Putamen (tissue), 1 donor: ENCODE measurements around the gene HLCS.
"Not testable (repeated sequence)": the region's sequence is repeated elsewhere in the genome, so short reads cannot be mapped to it uniquely, and the experiment has no call there.

Experiments
- DNase-seq: peaks from one replicate; pipeline ENCODE4 v3.0.0-alpha.2; 2016; ENCODE audit warnings: low spot score

The HLCS gene

DNA sequence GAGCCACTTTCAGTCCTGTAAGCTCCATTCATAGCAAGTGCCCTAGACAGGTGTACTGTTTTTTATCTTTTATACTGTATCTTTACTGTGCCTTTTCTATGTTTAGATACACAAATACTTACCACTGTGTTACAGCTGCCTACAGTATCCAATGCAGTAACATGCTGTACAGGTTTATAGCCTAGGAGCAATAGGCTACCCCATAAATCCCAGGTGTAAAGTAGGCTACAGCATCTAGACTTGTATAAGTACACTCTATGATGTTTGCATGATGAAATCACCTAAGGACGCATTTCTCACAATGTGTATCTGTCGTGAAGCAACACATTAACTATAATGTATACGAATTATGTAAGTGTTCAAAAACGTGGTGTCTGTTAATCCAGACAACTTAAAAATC lies 10.7 kb downstream of the HLCS start:
- DNase-seq, result no peak

DNA sequence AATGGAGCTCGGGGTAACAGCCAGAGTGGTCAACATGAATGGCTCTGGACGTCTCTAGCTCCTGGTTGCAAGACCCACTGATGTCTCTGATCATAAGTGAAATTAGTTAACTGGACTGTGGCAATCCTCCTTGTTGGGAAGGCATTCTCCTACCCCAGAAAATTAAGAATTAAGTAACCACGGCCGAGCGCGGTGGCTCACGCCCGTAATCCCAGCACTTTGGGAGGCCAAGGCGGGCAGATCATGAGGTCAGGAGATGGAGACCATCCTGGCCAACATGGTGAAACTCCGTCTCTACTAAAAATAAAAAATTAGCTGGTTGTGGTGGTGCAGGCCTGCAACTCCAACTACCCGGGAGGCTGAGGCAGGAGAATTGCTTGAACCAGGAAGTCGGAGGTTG lies 14.1 kb downstream of the HLCS start:
- not testable (repeated sequence) for DNase-seq

- DNase-seq, result no peak
Measured at GRCh38 chr21:36949171-36950141, 17.0 kb downstream of the HLCS start.

- no peak for DNase-seq
Measured at GRCh38 chr21:36948686-36949085, 17.8 kb downstream of the HLCS start.

GRCh38 chr21:36946949-36947356 lies 19.5 kb downstream of the HLCS start:
- no peak for DNase-seq

GRCh38 chr21:36945496-36946138 lies 20.9 kb downstream of the HLCS start:
- DNase-seq, result no peak

DNA sequence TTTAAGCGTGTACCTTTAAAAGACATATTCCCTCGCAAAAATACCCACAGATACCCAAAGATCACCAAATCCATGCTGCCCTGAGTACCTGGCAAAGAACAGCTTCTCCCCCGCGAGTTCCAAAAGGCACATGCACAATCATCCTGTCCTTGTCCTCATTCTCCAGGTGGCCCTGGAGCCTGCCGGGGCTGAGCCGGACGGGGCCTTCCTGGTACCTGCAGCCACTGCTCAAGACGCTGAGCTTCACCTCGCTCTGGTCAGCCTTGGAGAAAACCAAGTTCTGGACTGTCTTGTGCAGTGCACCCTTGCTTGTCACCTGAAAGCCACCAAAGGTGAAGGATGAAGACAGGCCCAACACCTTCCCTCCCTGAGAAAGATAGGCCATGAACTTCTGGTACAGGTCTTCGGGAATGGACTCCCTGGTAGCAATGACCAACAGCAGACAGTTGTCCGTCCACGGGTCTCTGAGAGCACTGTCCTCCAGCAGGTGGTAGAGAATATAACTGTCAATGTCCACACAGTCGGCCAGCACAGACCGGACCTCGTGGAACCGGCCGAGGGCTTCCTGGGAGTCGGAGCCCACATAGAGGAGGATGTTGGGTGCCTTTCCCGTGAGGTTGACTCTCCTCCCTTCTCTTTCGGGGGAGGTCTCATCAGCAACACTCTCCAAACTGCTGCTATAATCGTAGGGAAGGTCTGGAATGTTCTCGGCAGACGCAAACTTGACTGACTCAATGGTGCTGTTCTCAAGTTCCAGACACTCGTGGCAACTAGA lies 29.9 kb downstream of the HLCS start:
- DNase-seq, result no peak

GRCh38 chr21:36934864-36935420 lies 31.5 kb downstream of the HLCS start:
- no peak for DNase-seq

GRCh38 chr21:36932161-36932816 lies 34.2 kb downstream of the HLCS start:
- no peak for DNase-seq

GRCh38 chr21:36929622-36930021 lies 36.8 kb downstream of the HLCS start:
- no peak for DNase-seq

- DNase-seq, result no peak
Measured at GRCh38 chr21:36928960-36929359, 37.5 kb downstream of the HLCS start.

DNA sequence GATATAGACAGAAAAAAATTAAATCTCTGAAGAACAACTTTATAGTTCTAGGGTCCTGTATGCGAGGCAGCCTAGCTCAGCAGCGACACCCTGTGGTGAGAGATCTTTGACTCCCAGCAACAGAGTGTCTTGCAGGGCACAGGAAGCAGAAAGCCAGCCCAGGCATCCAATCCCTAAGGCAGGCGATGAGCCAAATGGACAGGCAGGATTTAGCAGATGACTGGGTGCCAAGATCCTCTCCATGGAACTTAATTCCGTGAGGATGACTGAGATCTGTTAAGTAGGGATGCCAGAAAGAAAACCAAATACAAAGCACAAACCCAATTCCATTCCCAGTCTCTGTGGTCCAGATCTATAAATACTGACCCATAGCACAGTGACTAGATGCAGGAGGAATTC lies 38.8 kb downstream of the HLCS start:
- DNase-seq, result peak; percentile 66

- DNase-seq, result no peak
Measured at GRCh38 chr21:36926989-36927718, 39.3 kb downstream of the HLCS start.

- DNase-seq, result no peak
Measured at GRCh38 chr21:36923270-36923669, 43.2 kb downstream of the HLCS start.

DNA sequence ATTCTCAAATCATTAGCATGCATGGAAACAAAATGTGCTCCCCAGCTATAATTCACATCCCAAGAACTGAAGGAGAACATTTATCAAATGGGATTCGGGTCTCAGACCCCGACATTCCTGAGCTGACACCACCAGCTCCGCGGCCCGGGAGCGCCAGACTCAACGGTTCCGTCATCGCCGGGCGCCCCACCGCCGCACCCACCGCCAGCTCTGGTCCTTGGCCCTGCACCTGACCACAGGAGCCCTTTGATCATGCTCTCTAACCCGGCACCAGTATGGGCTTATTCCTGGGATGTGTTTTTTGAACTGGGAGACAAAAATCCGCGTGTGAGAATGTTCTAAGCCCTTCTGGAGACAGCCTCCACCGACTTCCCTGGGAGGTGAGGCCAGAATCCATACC lies 43.6 kb downstream of the HLCS start:
- DNase-seq, result no peak

GRCh38 chr21:36918291-36918690 lies 48.2 kb downstream of the HLCS start:
- no peak for DNase-seq

DNA sequence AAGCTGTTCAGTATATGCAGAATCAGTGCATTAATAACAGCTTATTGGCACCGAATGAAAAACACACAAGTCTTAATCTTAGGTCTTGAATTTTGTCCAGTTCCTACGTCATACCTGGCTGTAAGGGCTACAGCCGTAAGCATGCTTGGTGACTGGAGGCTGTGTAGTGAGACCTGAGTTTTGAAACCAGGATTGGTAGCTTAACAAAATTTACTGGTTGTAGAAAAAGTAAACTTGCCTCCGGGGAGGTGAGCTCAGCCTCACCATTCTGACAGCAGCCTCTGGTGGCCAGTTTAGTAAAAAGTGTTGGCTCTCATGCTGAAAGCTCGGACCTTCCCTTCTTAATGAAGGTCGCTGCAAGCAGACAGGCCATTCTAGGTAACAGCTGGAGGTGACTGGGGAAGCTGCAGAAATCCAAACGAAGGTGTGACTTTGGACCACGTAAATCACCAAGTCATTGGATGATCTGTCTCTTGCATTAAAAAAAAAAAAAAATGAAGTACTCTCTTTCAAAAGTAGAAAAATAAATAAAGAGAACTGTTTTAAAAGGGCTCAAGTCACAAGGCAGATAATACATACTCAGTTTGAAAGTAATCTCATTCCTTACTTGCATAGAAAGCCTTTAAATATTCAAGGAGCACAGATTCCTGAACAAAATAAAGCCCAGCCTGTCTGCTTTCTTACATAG lies 48.9 kb downstream of the HLCS start:
- no peak for DNase-seq

- DNase-seq, result no peak
Measured at GRCh38 chr21:36916718-36917117, 49.8 kb downstream of the HLCS start.

DNA sequence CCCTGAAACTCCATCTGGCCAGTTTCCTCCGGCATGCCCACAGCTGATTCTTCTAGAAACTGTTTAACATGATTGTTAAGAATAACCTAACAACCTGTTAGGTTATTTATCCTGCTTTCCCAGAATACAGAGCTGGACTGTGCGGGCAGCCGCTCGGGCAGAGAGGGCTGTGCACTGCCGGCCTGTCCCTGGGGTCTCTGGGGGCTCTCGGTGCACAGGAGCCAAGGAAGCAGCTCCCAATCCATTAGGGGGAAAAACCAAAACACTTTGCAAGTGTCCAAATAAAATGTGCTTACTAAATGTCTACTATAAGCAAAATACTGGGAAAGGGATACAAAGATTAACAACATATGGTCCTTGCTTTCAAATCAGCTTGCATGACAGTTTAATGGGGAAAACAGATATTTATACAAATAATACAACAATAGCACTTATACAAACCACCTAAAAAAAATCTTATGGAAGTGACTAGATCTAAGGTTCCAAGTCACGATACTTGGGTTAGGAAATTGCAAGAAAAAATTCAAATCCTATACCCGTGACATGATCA lies 50.7 kb downstream of the HLCS start:
- DNase-seq, result no peak
